HG02981 (cell line): ENCODE measurements around the gene KCNIP4.
"Not testable (repeated sequence)": the region's sequence is repeated elsewhere in the genome, so short reads cannot be mapped to it uniquely, and the experiment has no call there.

Experiments used
- ATAC-seq: cut with Tn5 transposase; IDR thresholded peaks from one replicate; pipeline ENCODE4 v1.9.1; 2021; ENCODE audit warnings: mild to moderate bottlenecking, moderate library complexity; ENCODE audit not compliant: unreplicated experiment

KCNIP4 gene

GRCh38 chr4:20813700-20814099 lies 1134.9 kb downstream of the KCNIP4 start:
- no peak for ATAC-seq

GRCh38 chr4:20809812-20810211 lies 1138.8 kb downstream of the KCNIP4 start:
- no peak for ATAC-seq

DNA sequence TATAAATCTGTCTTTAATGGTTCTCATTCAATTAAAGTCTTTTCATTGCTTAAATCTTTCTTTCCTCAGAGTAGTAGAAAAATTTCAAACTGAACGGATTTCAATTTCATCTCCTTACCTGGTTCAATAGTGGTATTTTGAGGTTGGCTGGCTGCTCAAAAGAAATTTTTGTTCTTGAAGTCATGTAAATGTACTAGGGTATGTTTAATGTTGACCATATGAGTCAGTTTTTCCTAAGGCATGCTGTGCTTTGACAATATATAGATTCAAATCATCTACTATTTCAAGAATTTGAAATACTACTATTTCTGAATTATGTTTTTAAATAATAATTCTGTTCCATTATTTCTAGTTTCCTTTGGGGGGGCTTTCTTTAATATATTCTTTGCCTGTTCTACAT lies 1142.9 kb downstream of the KCNIP4 start:
- ATAC-seq = no peak

- ATAC-seq = no peak
Observed at GRCh38 chr4:20787940-20788665, 1160.5 kb downstream of the KCNIP4 start.

DNA sequence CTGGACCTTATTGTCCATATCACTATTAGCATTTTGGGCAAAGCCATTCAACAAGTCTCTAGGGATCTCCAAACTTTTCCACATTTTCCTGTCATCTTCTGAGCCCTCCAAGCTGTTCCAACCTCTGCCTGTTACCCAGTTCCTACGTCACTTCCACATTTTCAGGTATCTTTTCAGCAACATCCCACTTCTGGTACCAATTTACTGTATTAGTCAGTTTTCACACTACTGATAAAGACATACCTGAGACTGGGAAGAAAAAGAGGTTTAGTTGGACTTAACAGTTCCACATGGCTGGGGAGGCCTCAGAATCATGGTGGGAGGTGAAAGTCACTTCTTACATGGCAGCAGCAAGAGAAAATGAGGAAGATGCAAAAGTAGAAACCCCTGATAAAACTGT lies 1165.4 kb downstream of the KCNIP4 start:
- not testable (repeated sequence) for ATAC-seq

DNA sequence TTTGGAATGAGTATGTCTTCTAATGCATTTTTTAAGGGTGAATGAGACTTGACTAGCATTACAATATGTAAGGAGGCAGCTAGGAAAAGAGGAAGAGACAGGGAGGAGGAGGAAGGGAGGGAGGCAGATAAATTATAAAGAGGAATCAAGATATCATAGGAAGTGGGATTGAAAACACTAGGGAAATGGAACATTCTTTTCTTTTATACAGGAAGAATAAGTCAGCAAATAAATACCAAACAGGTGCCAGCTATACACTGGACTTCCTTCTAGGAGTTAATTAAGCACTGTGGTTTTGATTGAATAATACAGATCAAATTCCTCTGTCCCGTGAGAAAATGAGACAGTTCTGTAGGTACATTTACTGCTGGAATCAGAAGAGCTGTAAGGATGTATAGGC lies 1169.7 kb downstream of the KCNIP4 start:
- no peak for ATAC-seq

- peak; percentile 87 for ATAC-seq
Observed at GRCh38 chr4:20773144-20773997, 1175.2 kb downstream of the KCNIP4 start.

DNA sequence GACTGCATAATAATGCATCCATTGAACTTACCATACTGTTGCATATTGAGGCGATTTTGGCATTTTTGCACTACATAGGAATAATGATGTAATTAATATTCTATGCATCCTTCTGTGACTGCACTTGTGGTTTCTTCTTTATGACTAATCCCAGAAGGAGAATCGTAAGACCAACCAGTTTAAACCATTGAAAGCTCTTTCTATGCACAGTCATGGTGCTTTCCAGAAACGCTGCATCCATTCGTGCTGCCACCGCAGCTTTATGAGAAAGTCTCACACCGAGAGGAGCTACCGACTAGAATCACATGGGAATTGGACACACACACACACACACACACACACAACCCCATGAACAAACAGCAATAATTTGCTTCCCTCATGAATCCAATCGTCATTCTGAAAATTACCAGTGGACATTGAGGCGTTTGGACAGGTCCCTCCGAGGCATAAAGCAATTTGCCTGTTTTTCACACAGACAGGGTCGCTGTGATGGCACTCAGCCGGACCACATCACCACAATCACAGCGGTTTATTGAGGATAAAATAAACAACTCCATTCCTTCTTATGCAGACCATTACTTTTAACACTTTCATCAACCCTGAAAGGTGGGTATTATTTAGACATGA lies 1184.1 kb downstream of the KCNIP4 start:
- ATAC-seq = no peak

DNA sequence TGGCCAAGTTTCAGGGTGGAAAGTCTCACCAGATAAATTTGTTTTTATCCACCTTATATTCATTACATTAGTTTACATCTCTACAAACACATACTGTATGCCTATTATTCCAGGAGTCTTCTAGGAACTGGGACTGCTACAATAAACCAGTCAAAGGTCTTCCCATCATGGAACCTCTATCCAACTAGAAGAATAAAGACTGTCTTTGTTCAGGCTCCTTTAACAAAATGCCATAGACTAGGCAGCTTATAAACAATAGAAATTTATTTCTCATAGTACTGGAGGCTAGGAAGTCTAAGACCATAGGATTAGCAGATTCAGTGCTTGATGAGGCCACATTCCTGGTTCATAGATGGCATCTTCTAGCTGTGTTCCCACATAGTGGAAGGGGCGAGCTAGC lies 1186.7 kb downstream of the KCNIP4 start:
- no peak for ATAC-seq

- no peak for ATAC-seq
Observed at GRCh38 chr4:20761382-20761781, 1187.2 kb downstream of the KCNIP4 start.

- ATAC-seq = no peak
Observed at GRCh38 chr4:20760053-20760452, 1188.5 kb downstream of the KCNIP4 start.

GRCh38 chr4:20754036-20754435 lies 1194.5 kb downstream of the KCNIP4 start:
- ATAC-seq = no peak

DNA sequence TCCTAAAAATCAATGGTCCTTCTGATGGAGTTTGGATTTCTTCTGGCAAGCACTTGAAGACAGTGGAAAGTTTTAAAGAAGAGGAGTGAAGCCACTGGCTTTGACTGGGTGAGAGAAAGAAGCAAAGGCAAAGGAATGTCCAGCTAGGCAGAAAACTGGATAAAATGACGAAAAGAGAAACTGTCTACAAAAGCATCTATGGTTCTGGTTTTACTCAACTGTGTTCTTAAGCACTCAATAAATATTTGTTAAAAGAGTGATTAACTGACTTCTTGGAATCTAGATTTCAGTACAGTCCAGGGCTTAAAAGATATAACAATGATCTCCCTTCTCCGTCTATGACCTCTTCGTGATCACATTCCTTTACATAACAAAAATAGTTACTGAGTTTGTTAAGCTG lies 1195.9 kb downstream of the KCNIP4 start:
- ATAC-seq = no peak

DNA sequence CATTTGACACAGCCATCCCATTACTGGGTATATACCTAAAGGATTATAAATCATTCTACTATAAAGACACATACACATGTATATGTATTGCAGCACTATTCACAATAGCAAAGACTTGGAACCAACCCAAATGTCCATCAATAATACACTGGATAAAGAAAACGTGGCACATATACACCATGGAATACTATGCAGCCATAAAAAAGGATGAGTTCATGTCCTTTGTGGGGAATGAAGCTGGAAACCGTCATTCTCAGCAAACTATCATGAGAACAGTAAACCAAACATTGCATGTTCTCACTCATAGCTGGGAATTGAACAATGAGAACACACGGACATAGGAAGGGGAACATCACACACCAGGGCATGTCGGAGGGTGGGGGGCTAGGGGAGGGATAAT lies 1202.6 kb downstream of the KCNIP4 start:
- not testable (repeated sequence) for ATAC-seq

DNA sequence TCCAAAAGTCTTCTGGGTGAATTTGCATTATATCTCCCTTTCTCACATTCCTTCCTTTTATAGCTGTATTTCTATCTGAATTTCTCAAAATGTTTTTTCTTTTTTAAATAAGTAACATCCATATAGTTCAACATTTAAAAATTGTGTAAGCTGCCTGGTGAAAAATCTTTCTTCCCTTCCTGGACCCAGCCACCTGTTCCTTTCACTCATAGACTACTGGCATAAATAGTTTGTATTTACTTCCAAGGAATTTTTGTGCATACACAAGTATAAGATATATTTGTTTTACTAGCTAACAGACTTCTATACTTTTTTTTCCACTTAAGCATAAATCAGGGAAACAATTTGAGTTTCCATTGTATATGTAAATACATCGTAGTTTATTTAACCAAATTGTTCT lies 1212.6 kb downstream of the KCNIP4 start:
- no peak for ATAC-seq

GRCh38 chr4:20724915-20725314 lies 1223.7 kb downstream of the KCNIP4 start:
- peak; percentile 96 for ATAC-seq

DNA sequence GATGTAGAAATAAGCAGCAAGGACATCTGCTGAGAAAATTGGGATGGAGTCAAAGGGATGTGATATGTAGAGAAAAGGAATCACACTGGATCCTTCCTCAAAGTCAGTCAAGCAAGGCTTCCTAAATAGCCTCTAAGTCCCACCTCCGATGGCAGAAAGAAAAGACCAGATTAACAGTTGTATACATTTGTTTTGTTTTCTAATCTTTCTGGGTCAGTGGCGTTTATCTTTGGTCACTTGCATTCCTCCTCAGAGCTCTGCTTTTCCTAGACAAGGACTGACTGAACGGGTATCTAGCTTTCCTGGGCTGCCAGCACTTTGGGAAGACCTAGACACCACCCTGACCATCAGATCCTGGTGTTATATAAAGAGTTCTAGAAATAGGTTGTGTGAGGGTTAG lies 1225.1 kb downstream of the KCNIP4 start:
- no peak for ATAC-seq

- ATAC-seq = no peak
Observed at GRCh38 chr4:20723019-20723418, 1225.6 kb downstream of the KCNIP4 start.

DNA sequence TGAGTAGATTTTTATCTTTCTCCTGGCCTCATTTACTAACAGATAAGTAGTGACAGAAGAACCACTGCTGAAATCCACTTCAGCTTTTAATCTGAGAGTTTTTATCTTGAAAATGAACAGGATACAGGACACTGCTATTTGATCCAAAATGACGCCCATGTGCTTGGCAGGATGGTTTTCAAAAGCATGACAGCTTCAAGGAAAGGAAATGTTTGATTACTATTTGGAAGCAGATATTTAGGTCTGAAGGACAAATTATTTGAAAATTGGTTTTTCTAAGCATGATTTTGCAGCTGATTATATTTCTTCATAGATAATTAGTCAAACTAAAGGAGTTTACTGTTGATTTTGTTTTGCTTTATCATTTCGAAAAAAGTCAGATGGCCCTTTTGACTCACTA lies 1237.2 kb downstream of the KCNIP4 start:
- no peak for ATAC-seq

DNA sequence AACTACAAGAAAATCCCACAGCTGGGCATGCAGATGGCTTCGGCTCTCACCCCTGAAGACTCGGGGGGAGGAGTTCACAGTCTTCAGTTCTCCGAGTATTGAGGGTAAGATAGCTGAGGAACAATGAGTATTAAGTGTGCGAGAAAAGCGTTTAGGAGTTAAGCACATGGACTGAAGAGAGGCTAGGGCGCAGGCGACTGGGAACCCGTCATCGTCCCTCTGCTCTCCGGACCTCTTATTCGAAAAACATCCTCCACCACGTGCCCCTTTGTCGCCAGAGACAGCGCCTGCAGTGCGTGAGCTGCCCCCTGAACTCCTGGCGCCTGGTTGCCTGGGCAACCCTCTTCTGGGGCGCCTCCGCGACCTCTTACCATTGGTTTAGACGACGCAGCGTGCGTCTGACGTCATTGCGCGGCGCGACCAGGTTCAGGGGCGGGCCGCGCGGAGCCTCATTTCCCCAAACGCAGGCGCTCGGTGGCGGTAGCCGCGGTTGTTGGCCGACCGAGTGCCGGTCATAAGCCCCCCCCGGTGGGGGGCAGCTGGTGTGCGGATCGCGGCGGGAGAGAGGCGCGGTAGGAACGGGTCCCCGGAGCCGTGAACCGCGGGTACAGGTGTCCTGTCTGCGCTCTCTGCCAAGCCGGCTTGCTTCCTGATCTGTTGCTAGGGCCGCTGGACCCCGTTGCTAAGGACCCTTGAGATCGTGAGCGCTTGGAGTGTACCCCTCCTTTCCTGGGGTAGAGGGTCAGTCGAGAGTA lies 1248.4 kb downstream of the KCNIP4 start, which contains the start of gene PACRGL:
PACRGL (plus strand) TSS at position 452 of the 755 bp plus-strand sequence. CDS start 4,024 bp downstream, outside the sequence.
- peak; percentile 100 for ATAC-seq

DNA sequence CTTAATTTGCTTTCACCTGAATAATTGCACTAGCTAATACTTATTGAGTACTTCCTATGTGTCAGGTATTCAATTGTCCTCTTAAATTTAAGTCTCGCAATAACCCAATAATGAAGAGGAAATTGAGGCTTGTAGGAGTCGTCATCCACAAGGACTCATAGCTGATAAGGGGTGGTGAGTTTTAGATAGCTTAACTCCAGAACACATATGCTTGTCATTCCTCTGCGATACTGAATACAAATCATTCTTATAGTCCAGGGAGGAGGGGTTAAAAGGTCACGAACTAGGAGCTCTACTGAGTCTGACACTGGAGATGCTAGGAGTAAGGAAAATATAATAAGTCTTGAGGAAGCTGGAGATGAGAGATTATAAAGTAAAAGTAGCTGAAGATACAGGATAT lies 1249.8 kb downstream of the KCNIP4 start:
- ATAC-seq = no peak
